NOMO-1 treated with DMSO at 0.1 percent for 48 hours (cell line): Measurements from ENCODE around the gene TTC6.

Experiments used
- DNase-seq: peaks from one replicate; lab custom pipeline; 2025; ENCODE audit not compliant: unreplicated experiment; lab: John Stamatoyannopoulos, UW

Gene TTC6

DNA sequence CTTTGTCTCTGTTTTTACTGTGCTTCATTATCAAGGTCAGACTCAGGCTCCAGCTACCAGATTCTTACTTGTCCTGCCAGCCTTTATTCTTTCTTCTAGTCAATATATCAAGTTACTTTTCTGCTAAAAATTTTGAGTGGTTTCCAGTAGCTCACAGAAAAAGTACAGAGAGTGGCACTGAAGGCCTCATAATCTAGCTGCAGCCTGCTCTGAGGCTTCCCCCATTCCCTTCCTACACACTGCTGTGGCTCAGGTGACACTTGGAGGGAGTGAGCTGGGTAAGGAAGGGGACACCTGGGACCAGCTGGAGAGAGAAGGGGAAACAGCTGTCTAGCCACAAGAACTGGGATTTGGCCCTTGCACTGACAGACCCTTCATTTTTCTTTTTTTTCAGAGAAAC lies 25.4 kb downstream of the TTC6 start:
- DNase-seq, result no peak

DNA sequence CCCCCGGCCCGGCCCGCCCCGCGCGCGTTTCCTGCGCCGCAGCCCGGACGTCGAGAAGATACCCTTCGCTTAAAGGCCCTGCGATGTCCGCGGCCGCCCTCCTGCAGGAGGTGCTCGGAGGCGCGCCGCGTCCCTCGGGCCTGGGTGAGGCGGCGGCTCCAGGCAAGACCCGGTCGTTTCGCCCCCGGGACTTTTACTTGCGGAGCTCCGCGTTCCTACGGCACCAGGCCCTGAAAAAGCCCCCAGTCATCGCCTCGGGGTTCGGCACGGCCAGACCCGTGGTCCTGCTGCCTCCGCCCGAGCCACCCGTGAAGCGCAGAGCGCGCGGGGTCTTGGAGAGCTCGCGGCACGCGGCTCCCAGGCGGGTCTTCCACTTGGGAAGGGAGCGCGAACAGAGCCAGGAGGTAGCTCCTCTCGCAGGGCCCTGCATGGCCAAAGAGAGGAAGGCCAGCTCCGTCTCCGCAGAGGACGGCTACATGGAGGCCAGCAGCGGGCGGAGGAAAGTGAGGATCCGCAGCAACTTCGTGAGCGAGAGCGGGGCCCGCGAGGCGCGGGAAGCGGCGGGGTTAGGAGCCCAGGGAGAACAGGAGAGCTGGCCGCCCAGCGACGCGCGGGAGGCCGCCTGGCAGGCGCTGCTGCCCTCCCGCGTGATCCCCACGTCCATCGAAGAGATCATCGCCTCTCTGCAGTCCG lies 26.9 kb downstream of the TTC6 start:
- no peak for DNase-seq

DNA sequence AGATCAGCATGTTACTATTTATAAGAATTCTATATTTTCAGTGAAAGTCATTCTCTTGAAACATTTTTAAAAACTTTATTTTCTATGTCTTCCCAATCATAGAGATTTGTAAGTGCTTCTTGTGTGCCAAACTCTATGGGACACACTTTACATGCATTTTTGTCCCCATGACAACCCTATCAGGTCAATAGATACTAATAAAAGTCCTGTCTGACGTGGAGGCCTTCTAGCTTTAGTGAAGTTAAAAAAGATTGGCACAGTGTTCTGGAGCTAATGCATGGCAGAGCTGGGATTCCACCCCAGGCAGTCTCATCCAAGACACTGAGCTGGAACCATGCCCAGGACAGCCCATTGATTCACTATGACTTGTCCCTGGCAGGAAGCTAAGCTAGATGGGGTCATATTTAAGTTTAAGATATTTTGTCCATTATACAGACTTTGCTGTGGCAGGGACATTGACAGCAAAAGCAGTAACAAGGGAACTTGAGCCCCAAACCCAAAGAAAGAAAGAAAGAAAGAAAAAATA lies 28.1 kb downstream of the TTC6 start:
- DNase-seq, result no peak

DNA sequence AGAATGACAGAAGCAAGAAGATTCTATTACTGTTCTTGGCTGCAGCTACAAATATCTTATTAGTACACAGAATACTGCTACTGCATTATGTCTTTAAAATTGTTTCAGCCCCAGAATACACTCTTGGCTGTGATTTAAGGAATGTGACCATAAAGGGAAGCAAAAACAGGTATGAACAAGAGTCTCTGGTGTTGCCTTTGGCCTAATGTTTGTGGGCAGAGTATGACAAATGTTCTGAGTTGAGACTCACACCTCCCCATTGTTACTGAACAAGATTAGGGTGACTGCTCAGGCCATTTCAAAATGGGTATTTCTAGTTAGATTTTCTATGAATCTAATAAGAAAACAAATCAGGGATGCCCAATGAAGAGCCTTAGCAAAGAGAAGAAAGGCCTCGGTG lies 28.5 kb downstream of the TTC6 start:
- DNase-seq, result no peak

DNA sequence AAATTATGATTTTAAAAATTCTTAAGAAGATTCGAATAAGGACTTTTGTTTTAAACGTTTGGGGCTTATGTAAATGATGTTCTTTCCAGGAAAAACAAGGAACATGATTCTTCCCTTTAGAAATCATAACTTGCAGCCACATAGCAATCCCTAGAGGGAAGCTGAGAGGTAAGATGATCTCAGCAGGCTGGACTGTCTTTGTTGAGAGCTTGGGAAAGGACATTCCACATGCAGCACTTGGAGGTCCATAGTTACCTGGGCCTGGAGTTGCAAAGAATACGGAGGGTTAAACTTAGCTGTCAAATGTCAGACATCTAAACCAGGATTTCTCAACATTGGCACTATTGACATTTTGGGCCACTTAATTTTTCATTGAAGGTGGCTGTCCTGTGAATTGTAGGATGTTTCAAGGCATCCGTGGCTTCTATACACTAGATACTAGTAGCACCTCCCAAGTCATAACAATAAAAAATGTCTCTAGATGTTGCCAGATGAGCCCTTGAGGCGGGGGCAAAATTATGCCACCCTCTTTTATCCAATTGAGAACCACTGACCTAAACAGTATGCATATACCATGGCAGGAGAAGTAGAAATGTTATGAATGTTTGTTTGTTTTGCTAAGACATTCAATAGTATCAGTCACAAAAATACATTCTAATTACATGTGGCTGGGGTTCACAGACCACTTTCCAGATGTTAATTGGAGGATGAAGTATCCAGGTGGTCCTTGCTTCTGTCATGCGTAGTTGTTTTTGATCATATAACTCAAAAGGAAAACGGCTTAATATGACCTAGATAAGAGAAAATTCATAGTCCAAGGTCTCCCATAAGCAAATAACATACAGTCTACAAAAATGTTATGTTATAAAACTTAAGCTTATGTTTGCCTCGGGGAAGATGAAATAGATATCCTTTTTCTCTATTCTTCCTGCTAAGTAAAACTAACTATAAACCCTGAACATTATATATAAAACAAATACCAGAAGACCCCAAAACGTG lies 30.5 kb downstream of the TTC6 start:
- no peak for DNase-seq

DNA sequence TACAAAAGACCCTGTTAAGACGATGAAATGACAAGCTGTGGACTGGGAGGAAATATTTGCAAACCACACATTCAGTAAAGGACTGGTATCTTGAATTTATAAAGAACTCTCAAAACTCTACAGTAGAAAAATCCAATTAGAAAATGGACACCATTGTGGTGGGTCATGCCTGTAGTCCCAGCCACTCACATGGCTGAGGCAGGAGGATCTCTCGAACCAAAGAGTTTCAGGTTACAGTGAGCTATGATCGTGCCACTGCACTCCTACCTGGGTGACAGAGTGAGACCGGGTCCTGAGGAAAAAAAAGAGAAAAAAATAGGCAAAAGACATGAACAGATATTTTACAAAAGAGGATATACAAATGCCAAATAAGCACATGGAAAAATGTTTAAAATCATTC lies 41.9 kb downstream of the TTC6 start:
- no peak for DNase-seq

DNA sequence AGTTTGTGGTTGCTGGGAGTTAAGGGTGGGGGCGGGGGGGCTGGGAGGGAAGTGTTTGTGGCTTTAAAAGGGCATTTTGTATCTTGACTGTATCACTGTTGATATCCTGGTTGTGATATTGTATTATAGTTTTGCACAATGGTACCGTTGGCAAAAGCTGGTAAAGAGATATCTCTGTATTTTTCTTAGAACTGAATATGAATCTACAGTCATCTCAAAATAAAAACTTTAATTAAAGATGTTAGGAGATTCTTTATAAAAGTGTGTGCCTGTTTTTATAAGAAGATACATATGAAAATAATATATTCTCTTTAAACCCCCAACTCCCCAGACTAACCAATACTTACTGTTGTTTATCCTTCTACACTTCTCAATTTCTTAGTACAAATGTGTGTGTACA lies 43.2 kb downstream of the TTC6 start:
- no peak for DNase-seq

DNA sequence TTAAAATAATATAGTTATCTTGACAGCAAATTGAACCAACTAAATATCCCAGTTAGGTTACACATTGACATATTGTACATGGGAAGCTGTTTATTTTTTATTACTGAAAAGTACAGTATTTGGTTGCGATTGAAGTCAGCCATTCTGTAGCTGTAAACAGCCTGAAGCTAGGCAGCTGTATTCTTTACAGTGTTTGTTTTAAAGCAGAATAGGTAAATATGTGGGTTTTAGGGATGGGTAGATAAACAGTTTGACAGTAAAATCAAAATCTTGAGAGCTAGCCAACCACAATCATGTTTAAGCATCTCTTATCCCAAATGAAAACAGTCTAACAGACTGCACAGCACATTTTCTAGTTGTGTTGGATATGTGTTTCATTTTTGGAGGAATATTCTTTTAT lies 45.7 kb downstream of the TTC6 start:
- DNase-seq, result no peak

DNA sequence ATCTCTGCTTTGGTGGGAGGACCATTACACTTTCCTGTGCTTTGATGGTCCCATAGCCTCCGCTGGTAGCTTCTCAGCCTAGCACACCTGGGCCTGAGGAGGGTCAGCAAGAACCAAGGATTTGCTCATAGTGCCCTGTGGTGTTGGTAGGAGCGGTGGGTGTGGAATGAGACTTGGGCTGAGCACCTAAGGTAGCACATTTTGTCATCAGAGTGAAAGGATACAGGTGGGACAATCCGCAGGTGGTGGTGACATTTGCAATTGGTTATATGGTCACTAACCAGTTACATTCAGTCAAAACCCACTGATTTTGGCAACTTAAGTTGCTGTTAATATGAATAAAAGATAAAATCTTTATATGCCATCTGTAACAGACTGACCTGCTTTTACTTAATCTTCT lies 46.7 kb downstream of the TTC6 start:
- no peak for DNase-seq

DNA sequence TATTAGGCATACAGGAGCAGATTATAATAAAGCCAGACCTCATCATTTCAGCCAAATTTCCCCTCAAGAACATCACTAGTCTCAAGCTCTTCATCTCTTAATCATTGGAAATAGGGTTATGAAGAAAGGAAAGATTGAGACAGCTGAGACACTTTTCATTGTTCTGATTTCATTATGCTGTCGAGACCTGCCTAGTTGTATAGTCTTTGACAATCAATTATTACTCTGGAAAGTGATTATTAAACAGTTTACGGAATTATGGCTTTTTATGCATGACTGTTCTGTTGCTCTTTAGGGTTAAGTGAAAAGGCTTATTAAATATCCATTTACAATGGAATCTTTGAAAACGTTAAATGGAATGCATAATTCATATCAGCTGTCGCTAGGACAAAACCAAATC lies 48.3 kb downstream of the TTC6 start:
- DNase-seq, result no peak
